LoVo (cell line): ENCODE results near the gene IGSF8.
A peak's percentile ranks its signal among the peaks of the same experiment; 100 is the strongest.

Experiments
- DNase-seq: peaks from one replicate; pipeline ENCODE4 v3.0.0-alpha.2; 2016; ENCODE audit warnings: low spot score

IGSF8 gene

GRCh38 chr1:160103658-160104408, 5.4 kb upstream of the IGSF8 start:
- no peak for DNase-seq

DNA sequence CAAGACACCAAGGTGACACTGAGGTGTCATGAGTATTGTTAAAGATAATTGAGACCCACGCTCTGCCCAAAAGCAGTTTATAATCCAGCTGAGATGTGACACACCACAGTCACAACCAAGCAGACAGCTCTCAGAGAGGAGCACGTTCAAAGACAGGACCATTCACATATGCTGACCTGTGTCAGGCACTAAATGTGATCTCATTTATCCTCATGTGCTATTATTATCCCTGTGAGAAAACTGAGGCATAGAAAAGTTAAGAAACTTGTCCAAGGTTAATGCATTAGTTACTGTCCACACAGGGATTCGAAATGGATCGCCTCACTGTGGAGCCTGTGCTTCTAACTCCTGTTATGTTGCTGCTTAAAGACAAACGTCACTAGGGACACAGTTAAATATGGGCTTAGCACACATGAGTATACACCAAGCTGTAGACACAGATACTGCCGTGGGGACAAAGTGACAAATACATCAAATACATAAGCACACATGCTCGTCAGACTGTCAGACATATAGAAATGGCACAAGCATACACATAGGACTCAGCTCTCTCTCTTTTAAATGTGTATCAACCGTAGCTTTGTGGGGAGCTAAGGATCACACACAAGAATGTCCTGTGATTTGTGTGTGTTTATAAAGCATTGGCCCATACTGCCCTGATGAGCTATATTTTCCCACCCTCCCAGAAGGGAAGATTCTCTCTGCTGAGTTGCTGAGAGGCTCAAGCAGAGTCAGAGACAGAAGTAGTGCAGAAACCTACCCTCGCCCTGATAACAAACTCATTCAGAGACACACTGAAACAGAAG, 3.5 kb upstream of the IGSF8 start:
- no peak for DNase-seq

- DNase-seq, result peak; percentile 50
Observed at GRCh38 chr1:160101037-160101716, 2.8 kb upstream of the IGSF8 start.

GRCh38 chr1:160099716-160100375, 1.4 kb upstream of the IGSF8 start:
- no peak for DNase-seq

- DNase-seq, result peak; percentile 91
Observed at GRCh38 chr1:160098852-160099561, 588 bp upstream of the IGSF8 start.

DNA sequence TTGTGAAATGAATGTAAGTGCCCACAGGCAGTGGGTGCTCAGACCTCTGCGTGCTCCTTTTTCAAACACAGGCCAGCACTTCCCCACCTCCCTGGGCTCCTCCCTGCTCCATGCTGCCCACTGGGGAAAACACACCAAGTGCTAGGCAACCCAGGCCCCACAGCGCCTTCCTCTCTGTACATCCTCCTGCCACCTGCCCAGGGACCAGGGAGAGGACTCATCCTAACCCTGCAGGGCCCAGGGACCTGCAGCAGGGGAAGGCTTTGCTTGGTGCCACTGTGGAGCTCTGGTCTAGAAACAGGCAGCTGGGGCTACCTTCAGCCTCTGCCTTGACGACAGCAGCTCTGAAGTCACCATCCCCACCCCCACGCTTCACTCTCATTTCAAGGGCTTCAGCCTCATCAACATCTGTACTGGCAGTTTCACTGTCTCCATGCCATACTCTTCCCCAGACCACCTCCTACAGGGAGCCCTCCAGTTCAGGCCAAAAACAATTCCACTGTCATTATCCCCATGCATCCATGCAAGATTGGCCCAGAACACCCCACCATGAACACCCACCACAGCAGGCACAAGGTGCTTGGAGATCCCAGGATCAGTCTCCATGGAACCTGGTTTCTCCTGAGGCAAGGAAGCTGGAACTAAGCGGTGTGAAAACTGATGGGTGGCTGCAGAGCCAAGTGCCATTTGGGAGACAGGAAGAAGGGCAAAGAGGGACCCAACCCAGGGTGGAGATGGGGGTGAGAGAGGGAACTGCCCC, 1.1 kb downstream of the IGSF8 start:
- no peak for DNase-seq

DNA sequence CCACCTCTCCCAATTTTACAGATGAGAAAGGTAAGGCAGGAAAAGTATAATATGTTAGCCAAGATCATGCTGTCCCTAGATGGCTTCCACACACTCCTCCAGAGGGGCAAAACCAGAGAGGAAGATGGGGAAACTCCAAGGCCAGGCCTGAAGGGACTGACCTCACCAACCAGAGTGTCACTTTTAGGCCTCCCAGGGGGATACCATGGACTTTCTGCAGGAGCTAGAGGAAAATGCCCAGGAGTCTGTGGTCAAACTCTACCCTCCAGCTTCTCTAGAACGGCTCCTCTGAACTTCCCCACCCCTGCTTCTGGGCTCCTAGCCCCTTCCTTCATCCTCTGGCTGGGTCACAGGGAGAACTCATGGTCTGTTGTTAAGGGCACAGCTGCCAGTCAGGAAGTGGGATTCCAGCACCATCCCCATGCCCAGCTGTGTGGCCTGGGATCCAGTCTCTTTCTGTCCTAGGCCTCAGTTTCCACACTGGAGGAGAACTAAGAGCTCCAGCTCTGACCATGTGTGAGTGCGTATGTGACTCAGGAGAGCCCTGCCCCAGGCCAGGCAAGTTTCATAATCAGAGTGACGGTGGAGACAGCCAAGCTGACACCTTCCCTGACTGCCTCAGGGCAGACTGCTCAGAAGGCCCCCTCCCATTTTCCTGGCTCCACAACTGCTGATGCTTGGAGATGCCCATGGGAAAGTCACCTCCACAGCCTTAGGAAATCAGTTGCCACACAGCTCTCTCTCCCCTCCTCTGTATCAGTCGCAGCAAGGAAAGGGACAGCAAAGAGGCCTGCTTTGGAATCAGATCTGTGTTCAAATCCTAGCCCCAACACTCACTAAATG, 1.9 kb downstream of the IGSF8 start:
- no peak for DNase-seq

DNA sequence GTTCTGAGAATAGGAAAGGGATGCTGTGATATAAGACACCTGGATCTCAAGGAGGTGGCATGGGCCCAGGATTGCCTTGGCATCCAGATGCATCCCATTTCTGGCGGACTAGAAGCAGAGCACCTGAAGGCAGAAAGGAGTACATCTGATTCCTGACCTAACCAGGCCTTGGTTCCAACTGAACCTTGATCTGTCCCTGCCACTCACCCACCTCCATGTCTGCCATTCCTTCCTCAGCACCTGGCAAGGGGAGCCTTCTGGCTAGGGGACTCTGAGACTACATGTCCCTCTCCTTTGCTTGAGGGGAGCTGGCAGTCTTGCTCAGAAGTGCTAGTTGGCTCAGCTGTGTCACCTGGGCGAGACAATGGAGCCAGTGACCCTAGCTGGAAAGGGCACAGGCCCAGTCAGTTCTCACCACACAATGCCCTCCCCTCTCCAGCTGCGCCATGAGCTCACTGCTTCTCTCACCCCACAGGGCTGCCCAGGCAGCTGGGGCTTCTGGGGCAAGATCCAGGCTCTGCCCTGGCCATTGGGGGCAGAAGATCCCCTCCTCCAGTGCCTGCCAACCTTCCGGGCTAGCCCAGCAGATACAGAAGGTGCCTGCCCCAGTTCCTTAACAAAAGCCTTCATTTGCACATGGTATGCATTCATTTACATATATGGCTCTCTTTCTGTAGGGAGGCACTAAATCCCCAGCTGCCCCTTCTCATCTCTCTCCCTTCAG, 2.9 kb downstream of the IGSF8 start:
- DNase-seq, result no peak

GRCh38 chr1:160094806-160095205, 3.6 kb downstream of the IGSF8 start:
- no peak for DNase-seq

DNA sequence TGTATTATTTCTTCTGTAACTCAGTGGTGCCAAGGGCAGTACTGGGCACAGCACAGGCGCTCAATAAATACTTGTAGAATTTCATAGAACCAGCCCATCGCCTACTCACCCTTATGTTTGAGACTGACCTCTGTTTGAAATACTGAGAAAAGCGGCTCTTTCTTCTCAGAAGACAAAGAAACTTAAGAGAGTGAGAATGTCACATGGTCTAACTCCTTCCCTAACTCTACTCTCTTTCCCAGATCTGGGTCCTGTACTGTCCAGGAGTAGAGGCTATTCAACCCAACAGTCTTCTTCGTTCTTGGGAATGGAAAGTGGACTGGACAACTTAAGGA, 4.2 kb downstream of the IGSF8 start:
- no peak for DNase-seq

- DNase-seq, result no peak
Observed at GRCh38 chr1:160093624-160094290, 4.7 kb downstream of the IGSF8 start.

DNA sequence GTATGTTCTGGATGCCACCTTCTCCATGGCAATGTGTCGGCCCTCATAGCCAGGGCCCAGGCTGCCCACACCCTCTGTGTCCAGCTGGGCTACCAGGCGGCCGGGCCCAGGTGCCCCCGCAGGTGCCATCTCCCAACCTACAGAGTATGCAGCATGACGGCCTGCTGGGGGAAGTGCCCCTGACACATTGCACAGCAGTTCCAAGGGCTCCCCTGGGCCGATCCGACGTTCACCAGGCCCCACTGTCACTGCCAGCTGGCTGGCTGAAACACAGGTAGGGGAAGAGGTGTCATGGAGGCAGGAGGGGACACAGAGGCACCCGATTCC, 5.4 kb downstream of the IGSF8 start:
- DNase-seq, result no peak

GRCh38 chr1:160092366-160093068, 5.9 kb downstream of the IGSF8 start:
- DNase-seq, result no peak

DNA sequence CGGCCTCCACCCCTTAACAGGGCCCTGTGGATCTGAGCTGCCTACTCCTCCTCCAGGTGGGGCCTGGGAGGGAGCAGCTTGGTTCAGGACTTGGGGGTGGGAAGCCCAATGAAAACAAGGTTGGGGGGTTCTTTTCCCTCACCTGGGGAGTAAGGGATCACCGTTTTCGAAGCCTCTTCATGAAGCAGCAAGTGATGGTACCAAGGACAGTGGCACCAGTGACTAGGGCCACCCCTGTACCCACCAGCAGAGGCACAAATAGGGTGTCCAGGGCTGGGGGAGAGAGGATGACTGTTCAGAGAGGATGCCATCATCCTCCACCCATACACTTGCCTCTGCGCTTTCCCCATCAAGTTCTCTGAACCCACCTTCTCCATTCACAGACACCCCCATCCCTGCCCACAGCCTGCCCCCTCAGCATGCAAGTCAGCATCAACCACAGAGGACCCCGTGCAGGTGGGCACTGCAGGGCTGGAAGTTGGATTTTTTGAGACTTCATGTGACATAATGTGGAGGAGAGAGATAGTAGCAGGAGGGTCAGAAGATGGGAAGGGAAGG, 6.7 kb downstream of the IGSF8 start:
- no peak for DNase-seq

GRCh38 chr1:160090760-160091159, 7.7 kb downstream of the IGSF8 start:
- DNase-seq, result no peak

- DNase-seq, result no peak
Observed at GRCh38 chr1:160089883-160090282, 8.5 kb downstream of the IGSF8 start.

DNA sequence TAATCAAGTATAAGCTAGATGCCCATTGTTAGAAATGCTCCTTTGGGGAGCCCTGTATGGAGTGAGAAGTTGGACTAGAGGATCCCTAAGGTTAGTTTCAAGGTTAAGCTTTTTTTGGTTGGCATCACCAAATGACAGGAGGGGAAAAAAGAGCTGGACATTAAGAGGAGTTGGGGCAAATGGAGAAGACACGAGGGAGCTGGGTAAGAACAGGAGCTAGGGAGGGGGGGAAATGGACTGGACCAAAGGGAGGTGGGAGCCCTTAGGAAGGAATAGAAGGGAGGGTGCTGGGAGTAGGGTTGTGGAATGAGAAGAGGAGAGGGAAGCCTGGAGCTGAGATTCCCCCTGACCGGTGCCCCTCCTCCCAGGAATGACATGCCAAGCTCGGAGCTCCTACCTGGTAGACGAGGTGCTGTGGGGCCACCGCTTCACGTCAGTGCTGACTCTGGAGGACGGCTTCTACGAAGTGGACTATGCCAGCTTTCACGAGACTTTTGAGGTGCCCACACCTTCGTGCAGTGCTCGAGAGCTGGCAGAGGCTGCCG, 11.2 kb downstream of the IGSF8 start:
- DNase-seq, result no peak

DNA sequence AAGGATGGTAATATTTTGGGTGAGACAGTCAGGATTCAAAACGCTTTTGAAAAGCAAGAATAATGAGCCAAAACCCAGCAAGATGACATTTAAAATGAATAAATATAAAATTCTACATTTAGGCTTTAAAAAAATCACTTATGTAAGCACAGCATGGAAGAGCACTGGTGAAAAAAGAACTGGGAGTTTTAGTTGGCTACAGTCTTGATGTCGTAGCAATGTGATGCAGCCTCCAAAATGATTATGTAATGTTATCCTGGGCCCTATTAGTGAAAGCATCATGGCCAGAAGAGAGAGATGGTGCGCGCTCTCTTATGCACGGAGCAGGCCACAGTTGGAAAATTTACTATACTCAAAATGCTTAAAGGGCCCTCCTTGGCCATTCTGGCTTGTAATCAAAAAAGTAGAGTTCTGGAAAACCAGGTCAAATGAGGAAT, 11.9 kb downstream of the IGSF8 start:
- DNase-seq, result no peak
